Caco-2 (cell line): ENCODE measurements around the gene TIMM10. TPM values are rescaled to one million over a fixed set of nuclear protein-coding genes. Genes with fewer than 3 reads are reported as not detected.

Experiments used
- BruUV-seq: library from RNA; stranded (reverse); fragments of 400-500 nt; replicated peaks from 2 replicates; lab custom pipeline; 2021; lab: Mats Ljungman, UMichigan
- CTCF ChIA-PET: fragments of 300-600 bp; sonication (Branson Sonifier 250); formaldehyde crosslinking; loops from one replicate; lab custom pipeline; 2022; ENCODE audit warnings: antibody characterized with exemption; lab: Charles Lee
- POLR2A ChIA-PET: fragments of 300-600 bp; sonication (Branson Sonifier 250); formaldehyde crosslinking; loops from one replicate; lab custom pipeline; 2022; ENCODE audit warnings: antibody characterized with exemption; lab: Charles Lee
- DNase-seq, 2 experiments: peaks; one replicate each; pipeline versions ENCODE4 v3.0.0 to v3.0.0-alpha.2; 2020 to 2022
- H3K27me3 ChIP-seq: replicated peaks from 2 replicates; pipeline ENCODE4 v1.6.0; 2011; ENCODE audit warnings: low read length; ENCODE audit not compliant: control insufficient read depth, insufficient read depth
- H3K36me3 ChIP-seq: 2 replicates; pipeline ENCODE4 v1.5.1; 2011; ENCODE audit warnings: low read length; ENCODE audit not compliant: control insufficient read depth, insufficient read depth
- H3K4me1 ChIP-seq: fragments of 250-450 bp; sonication (Bioruptor Pico); 2 replicates; pipeline ENCODE4 v1.5.1; 2020; ENCODE audit warnings: mild to moderate bottlenecking
- H3K4me3 ChIP-seq: 2 replicates; pipeline ENCODE4 v1.5.1; 2011; ENCODE audit warnings: low read depth, mild to moderate bottlenecking, control low read depth, low read length
- H3K9me3 ChIP-seq: fragments of 250-450 bp; sonication (Bioruptor Pico); 2 replicates; pipeline ENCODE4 v1.5.1; 2020; ENCODE audit warnings: mild to moderate bottlenecking, moderate library complexity
- H3K27ac Mint-ChIP-seq: one replicate; pipeline ENCODE4 v1.8.0; 2022; ENCODE audit warnings: mixed read lengths; ENCODE audit not compliant: unreplicated experiment
- H3K27me3 Mint-ChIP-seq: one replicate; pipeline ENCODE4 v1.8.0; 2022; ENCODE audit warnings: mixed read lengths; ENCODE audit not compliant: insufficient read depth, unreplicated experiment
- H3K36me3 Mint-ChIP-seq: one replicate; pipeline ENCODE4 v1.8.0; 2022; ENCODE audit warnings: mild to moderate bottlenecking, mixed read lengths; ENCODE audit not compliant: insufficient read depth, unreplicated experiment
- H3K4me1 Mint-ChIP-seq: one replicate; pipeline ENCODE4 v1.8.0; 2022; ENCODE audit warnings: low read depth, mixed read lengths; ENCODE audit not compliant: unreplicated experiment
- H3K4me3 Mint-ChIP-seq: one replicate; pipeline ENCODE4 v1.8.0; 2022; ENCODE audit warnings: mild to moderate bottlenecking, moderate library complexity, mixed read lengths; ENCODE audit not compliant: unreplicated experiment
- H3K9me3 Mint-ChIP-seq: one replicate; pipeline ENCODE4 v1.8.0; 2022; ENCODE audit warnings: mixed read lengths; ENCODE audit not compliant: unreplicated experiment
- intact Hi-C: fragments of 100-400 bp; cut with micrococcal nuclease; formaldehyde crosslinking; loops from one replicate; pipeline ENCODE4 v1.10.0; 2022; ENCODE audit not compliant: unreplicated experiment
- total RNA-seq: library from RNA; stranded (reverse); gene quantifications from 2 replicates; pipeline ENCODE4 v1.2.3, GENCODE V29; 2022
- TF ChIP-seq, protein P1 (sequence below), 2 experiments: fragments of 200-600 bp in 1 of 2; IDR thresholded peaks; 1 replicate in 1 of 2; 2 replicates in 1 of 2; pipeline versions ENCODE4 v1.5.1 to v1.8.0; 2011 to 2022; ENCODE audit warnings: antibody characterized with exemption in 1 of 2, control low read depth in 1 of 2, inconsistent platforms in 1 of 2, low read depth in 1 of 2, low read length in 1 of 2, mild to moderate bottlenecking in 1 of 2, moderate library complexity in 1 of 2; ENCODE audit not compliant: insufficient read depth in 1 of 2, severe bottlenecking in 1 of 2, unreplicated experiment in 1 of 2

TIMM10 gene
- total RNA-seq, 1 experiment from 2014 or later, result 103 TPM

DNA sequence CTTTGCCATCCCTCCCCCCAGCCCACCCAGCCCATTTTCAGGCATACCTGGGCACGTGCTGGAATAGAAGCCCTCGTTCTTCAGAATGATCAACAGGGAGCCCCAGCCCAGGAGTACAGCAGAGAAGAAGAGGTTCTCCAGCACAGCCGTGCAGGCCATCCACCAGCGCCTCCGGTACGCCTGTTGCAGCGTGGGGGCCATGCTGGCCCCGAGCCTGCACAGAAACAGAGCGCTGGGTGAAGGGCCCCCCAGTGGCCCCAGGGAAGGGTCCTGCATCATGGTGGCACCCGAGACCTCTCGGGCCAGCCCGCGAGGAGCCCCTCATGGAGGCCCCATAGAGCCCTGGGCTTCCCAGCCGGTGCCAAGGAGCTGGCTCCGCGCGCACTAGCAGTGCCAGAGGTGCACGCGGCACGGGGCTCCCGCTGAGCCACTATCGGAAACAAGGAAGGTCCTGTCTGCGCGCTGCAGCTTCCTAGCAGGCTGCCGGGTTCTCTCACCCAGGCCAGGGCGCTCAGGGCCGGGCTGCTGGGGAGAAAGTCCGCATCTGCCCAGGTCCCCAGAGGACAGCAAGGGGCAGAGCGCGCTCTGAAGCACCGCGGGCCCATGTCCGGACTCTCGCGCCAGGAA, 16.5 kb downstream of the TIMM10 start:
- POLR2A ChIA-PET, result interaction anchor here (0.8 to 1.6 kb wide), 2 partner anchors 11 to 16 kb away, joined by 3 to 5 read pairs; no protein-coding TSS in a partner anchor
- CTCF ChIA-PET, result interaction anchor here (0.8 to 4.7 kb wide), 4 partner anchors 12 to 37 kb away, joined by 3 to 34 read pairs (median 10); no protein-coding TSS in a partner anchor
- Mint-ChIP-seq H3K36me3 (peaks cover 5% of the 10 kb centered on the region), H3K9me3 (no peaks in the 10 kb centered on the region), H3K27me3 (no peaks in the 10 kb centered on the region), H3K4me3 (peak overlapping the region; percentile 91), H3K27ac (peak overlapping the region; percentile 25), H3K4me1 (no peaks in the 10 kb centered on the region)
- intact Hi-C loops, result no loop called here
- no peaks in the 10 kb centered on the region for H3K27me3 ChIP-seq
- TF ChIP-seq, protein P1, sequence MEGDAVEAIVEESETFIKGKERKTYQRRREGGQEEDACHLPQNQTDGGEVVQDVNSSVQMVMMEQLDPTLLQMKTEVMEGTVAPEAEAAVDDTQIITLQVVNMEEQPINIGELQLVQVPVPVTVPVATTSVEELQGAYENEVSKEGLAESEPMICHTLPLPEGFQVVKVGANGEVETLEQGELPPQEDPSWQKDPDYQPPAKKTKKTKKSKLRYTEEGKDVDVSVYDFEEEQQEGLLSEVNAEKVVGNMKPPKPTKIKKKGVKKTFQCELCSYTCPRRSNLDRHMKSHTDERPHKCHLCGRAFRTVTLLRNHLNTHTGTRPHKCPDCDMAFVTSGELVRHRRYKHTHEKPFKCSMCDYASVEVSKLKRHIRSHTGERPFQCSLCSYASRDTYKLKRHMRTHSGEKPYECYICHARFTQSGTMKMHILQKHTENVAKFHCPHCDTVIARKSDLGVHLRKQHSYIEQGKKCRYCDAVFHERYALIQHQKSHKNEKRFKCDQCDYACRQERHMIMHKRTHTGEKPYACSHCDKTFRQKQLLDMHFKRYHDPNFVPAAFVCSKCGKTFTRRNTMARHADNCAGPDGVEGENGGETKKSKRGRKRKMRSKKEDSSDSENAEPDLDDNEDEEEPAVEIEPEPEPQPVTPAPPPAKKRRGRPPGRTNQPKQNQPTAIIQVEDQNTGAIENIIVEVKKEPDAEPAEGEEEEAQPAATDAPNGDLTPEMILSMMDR (IDR thresholded peaks at IDR 0.05; ENCODE audit: insufficient read depth in 1 of 2, low read depth in 1 of 2, low read length in 1 of 2, severe bottlenecking in 1 of 2, unreplicated experiment in 1 of 2), result no peak
- DNase-seq, result peak in 1 of 2 experiments; percentile 37
- H3K4me1 ChIP-seq, result peaks cover 8% of the 10 kb centered on the region
- H3K36me3 ChIP-seq, result no peaks in the 10 kb centered on the region
- BruUV-seq, result no TSS peak
- peak overlapping the region; percentile 79 for H3K4me3 ChIP-seq
- no peaks in the 10 kb centered on the region for H3K9me3 ChIP-seq

DNA sequence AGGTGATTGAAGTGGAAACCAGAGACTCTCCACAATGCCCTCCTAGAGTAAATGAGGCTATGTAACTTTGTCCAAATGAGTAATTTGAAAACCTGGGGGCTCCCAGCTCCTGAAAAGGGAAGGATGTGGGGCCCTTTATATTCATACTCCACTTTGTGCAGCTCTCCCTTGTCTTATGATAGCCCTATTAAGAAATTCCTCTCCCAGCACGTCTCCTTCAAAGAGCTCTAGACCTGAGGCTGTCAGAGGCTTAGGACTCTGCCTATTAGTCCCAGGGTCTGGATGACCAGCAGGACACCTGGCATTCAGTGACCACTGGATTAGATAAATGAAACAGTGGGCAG, 17.1 kb downstream of the TIMM10 start:
- BruUV-seq, result TSS peak; percentile 49

DNA sequence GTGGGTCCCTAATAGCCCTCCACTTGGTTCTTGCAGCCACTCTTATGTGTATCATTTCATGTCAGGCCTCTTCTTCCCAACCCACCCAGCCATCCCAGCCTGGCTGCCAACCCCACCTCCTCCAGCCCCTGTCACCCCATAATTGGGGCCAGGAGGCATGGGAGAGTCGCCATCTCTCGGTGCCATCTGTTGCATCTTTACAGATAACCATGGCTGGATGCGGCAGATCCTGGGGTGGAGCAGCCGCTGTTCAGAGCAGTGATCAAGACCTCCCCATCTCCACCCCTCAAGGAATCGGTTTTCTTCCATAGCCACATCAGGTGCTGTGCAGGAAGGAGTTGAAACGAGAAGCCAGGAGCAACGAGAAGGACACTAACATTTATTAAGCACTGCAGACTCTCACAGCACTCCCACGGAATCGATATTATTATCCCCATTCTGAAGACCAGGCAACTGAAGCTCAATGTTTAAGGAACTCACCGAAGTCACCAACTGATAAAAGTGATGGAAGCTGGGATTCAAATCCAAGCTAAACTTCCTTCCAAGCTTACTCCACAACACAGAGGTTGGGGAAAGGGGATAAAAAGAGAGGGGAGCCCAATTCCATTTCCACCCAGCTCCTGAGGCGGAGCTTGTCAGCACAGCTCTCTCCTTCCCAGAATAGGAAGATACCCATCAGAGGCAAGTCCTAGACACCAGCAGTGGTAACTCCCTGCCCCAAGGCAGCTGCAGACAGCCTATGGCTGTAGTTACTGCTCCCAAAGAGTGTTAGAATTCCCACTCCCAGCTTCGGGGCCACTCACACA, 17.7 kb downstream of the TIMM10 start:
- TF ChIP-seq, protein P1 (IDR thresholded peaks at IDR 0.05; ENCODE audit: insufficient read depth in 1 of 2, low read depth in 1 of 2, low read length in 1 of 2, severe bottlenecking in 1 of 2, unreplicated experiment in 1 of 2), result no peak
- no peaks in the 10 kb centered on the region for H3K9me3 ChIP-seq
- Mint-ChIP-seq H3K27ac (no peak overlapping the region), H3K36me3 (peaks cover 13% of the 10 kb centered on the region), H3K27me3 (no peaks in the 10 kb centered on the region), H3K4me3 (peak overlapping the region; percentile 91), H3K9me3 (no peaks in the 10 kb centered on the region), H3K4me1 (no peaks in the 10 kb centered on the region)
- no peak for DNase-seq
- H3K36me3 ChIP-seq, result no peaks in the 10 kb centered on the region
- H3K4me3 ChIP-seq, result no peak overlapping the region
- intact Hi-C loops, result no loop called here
- BruUV-seq, result no TSS peak
- ChIA-PET POLR2A (interaction anchor here (1.0 kb wide), 1 partner anchor 19 kb away, joined by 3 read pairs; no protein-coding TSS in a partner anchor), CTCF (interaction anchor here (1.3 kb wide), 1 partner anchor 19 kb away, joined by 13 read pairs; no protein-coding TSS in a partner anchor)
- no peaks in the 10 kb centered on the region for H3K27me3 ChIP-seq
- peaks cover 8% of the 10 kb centered on the region for H3K4me1 ChIP-seq

More for the DNA sequence above, 17.1 kb downstream of the TIMM10 start:
- H3K4me1 ChIP-seq, result peaks cover 8% of the 10 kb centered on the region
- Mint-ChIP-seq H3K9me3 (no peaks in the 10 kb centered on the region), H3K27ac (no peak overlapping the region), H3K4me3 (peak overlapping the region; percentile 91), H3K36me3 (peaks cover 7% of the 10 kb centered on the region), H3K4me1 (no peaks in the 10 kb centered on the region), H3K27me3 (no peaks in the 10 kb centered on the region)
- no peak overlapping the region; the same call in 1 of the 2 replicates for H3K4me3 ChIP-seq
- POLR2A ChIA-PET, result interaction anchor here (1.0 kb wide), 1 partner anchor 20 kb away, joined by 3 read pairs; no protein-coding TSS in a partner anchor
- H3K36me3 ChIP-seq, result no peaks in the 10 kb centered on the region
- CTCF ChIA-PET, result interaction anchor here (0.8 to 1.3 kb wide), 2 partner anchors 13 to 20 kb away, joined by 3 to 13 read pairs; no protein-coding TSS in a partner anchor
- H3K27me3 ChIP-seq, result no peaks in the 10 kb centered on the region
- no peak for DNase-seq
- intact Hi-C loops, result no loop called here
- TF ChIP-seq, protein P1 (IDR thresholded peaks at IDR 0.05; ENCODE audit: insufficient read depth in 1 of 2, low read depth in 1 of 2, low read length in 1 of 2, severe bottlenecking in 1 of 2, unreplicated experiment in 1 of 2), result no peak
- H3K9me3 ChIP-seq, result no peaks in the 10 kb centered on the region
